PC-9 (cell line): Measurements from ENCODE around the gene KRT12.

Experiments
- CTCF ChIP-seq: fragments of 200-600 bp; sonication (generic); conservative IDR thresholded peaks from 2 replicates; pipeline ENCODE4 v1.6.1; 2017; ENCODE audit warnings: mixed run types, antibody characterized with exemption, mild to moderate bottlenecking, moderate library complexity
- EZH2 ChIP-seq: fragments of 200-600 bp; sonication (generic); IDR thresholded peaks from 2 replicates; pipeline ENCODE4 v1.8.0; 2017; ENCODE audit warnings: antibody characterized with exemption, low read depth

- TF ChIP-seq CTCF (no peak), EZH2 (no peak)
These were observed 53.2 kb downstream of the KRT12 start for GRCh38 chr17:40813804-40814203.
